Loucy (cell line): ENCODE measurements around the gene ZNF665.

Experiments used
- EZH2phosphoT487 ChIP-seq: fragments of 200-600 bp; IDR thresholded peaks from 2 replicates; pipeline ENCODE4 v1.6.1; 2018; ENCODE audit warnings: antibody characterized with exemption, mild to moderate bottlenecking, moderate library complexity, borderline replicate concordance
- TF ChIP-seq, protein P1 (sequence below): fragments of 200-600 bp; sonication (generic); conservative IDR thresholded peaks from 2 replicates; pipeline ENCODE4 v1.5.1; 2014; ENCODE audit warnings: mild to moderate bottlenecking, antibody characterized with exemption, low read length

DNA sequence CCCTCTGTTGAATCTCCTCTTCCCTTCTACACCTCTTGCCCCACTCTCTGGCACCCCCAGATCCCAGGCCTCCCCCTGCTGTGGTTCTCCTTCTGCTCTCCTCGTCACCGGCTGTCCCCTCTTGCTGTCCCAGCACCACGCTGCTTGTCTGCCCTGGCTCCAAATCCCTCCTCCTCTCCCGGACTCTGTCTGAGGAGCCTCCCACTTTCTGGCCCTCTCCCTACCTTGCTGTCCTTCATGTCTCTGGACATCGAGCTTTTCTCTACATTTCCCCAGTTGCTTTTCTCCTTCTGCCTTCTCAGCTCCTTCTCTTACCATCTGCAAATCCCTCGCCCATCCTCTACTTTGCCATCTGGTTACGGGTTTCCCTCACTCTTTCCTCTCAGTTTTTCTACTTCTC is 35.5 kb downstream of the ZNF665 start:
- no peak for TF ChIP-seq EZH2phosphoT487
- TF ChIP-seq, protein P1, sequence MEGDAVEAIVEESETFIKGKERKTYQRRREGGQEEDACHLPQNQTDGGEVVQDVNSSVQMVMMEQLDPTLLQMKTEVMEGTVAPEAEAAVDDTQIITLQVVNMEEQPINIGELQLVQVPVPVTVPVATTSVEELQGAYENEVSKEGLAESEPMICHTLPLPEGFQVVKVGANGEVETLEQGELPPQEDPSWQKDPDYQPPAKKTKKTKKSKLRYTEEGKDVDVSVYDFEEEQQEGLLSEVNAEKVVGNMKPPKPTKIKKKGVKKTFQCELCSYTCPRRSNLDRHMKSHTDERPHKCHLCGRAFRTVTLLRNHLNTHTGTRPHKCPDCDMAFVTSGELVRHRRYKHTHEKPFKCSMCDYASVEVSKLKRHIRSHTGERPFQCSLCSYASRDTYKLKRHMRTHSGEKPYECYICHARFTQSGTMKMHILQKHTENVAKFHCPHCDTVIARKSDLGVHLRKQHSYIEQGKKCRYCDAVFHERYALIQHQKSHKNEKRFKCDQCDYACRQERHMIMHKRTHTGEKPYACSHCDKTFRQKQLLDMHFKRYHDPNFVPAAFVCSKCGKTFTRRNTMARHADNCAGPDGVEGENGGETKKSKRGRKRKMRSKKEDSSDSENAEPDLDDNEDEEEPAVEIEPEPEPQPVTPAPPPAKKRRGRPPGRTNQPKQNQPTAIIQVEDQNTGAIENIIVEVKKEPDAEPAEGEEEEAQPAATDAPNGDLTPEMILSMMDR: no peak
